ENCODE measurements around the gene ZFAND3. TPM values are rescaled to one million over a fixed set of nuclear protein-coding genes. Genes with fewer than 3 reads are reported as not detected.

Gene ZFAND3
- total and polyA plus RNA-seq, 3 donors from 2014 or later = 104 to 329 (median 109) TPM

GRCh38 chr6:38175786-38176185 is 356.3 kb downstream of the ZFAND3 start:
- TF ChIP-seq POLR2A (IDR thresholded peaks at IDR 0.05) = no peak
- no peak for TF ChIP-seq CTCF (IDR thresholded peaks at IDR 0.05)
- Histone ChIP-seq H3K9me3 (no peaks in the 10 kb centered on the region), H3K27ac (no peak overlapping the region), H3K4me1 (no peaks in the 10 kb centered on the region), H3K4me3 (no peak overlapping the region), H3K27me3 (no peaks in the 10 kb centered on the region), H3K36me3 (ENCODE audit: low read depth, missing control alignments) (no peaks in the 10 kb centered on the region)
- DNase-seq = no peak
- WGBS, 2 donors = 93 to 98% methylated on average over 10 to 11 of the region's 11 CpGs
- intact Hi-C loops (cut with DNase I; ENCODE audit: low total_unique reads) = no loop called here

- WGBS, 2 donors = 62 to 74% methylated on average over 32 of the region's 32 CpGs
- Histone ChIP-seq H3K27ac (no peak overlapping the region), H3K27me3 (no peaks in the 10 kb centered on the region), H3K4me1 (no peaks in the 10 kb centered on the region), H3K9me3 (no peaks in the 10 kb centered on the region), H3K4me3 (no peak overlapping the region), H3K36me3 (ENCODE audit: low read depth, missing control alignments) (no peaks in the 10 kb centered on the region)
- intact Hi-C loops (cut with DNase I; ENCODE audit: low total_unique reads) = no loop called here
- TF ChIP-seq POLR2A (IDR thresholded peaks at IDR 0.05) (no peak), CTCF (IDR thresholded peaks at IDR 0.05) (no peak)
- DNase-seq = peak; percentile 22
Measured at GRCh38 chr6:38176797-38177751, 357.5 kb downstream of the ZFAND3 start.

- Histone ChIP-seq H3K27me3 (no peaks in the 10 kb centered on the region), H3K27ac (no peak overlapping the region), H3K4me3 (no peak overlapping the region), H3K4me1 (no peaks in the 10 kb centered on the region), H3K9me3 (no peaks in the 10 kb centered on the region), H3K36me3 (ENCODE audit: low read depth, missing control alignments) (no peaks in the 10 kb centered on the region)
- DNase-seq = peak; percentile 8
- intact Hi-C loops (cut with DNase I; ENCODE audit: low total_unique reads) = no loop called here
- 90 to 94% methylated on average over 14 of the region's 14 CpGs for WGBS, 2 donors
- no peak for TF ChIP-seq POLR2A (IDR thresholded peaks at IDR 0.05)
Measured at GRCh38 chr6:38177882-38178583, 358.5 kb downstream of the ZFAND3 start.

GRCh38 chr6:38178584-38178886 is 359.0 kb downstream of the ZFAND3 start:
- 93 to 100% methylated on average over 2 of the region's 2 CpGs for WGBS, 2 donors
- Histone ChIP-seq H3K4me1 (no peaks in the 10 kb centered on the region), H3K4me3 (no peak overlapping the region), H3K27ac (no peak overlapping the region), H3K27me3 (no peaks in the 10 kb centered on the region), H3K36me3 (ENCODE audit: low read depth, missing control alignments) (no peaks in the 10 kb centered on the region), H3K9me3 (no peaks in the 10 kb centered on the region)
- intact Hi-C loops (cut with DNase I; ENCODE audit: low total_unique reads) = no loop called here
- DNase-seq = peak; percentile 4
- TF ChIP-seq POLR2A (IDR thresholded peaks at IDR 0.05) (no peak), CTCF (IDR thresholded peaks at IDR 0.05) (no peak)

GRCh38 chr6:38179300-38179699 is 359.8 kb downstream of the ZFAND3 start:
- peak; percentile 14 for DNase-seq
- no peak overlapping the region for H3K27ac ChIP-seq
- 92 to 98% methylated on average over 7 of the region's 7 CpGs for WGBS, 2 donors
- no peak overlapping the region for H3K4me3 ChIP-seq
- intact Hi-C loops (cut with DNase I; ENCODE audit: low total_unique reads) = no loop called here
- no peaks in the 10 kb centered on the region for H3K27me3 ChIP-seq
- H3K36me3 ChIP-seq (ENCODE audit: low read depth, missing control alignments) = no peaks in the 10 kb centered on the region
- H3K4me1 ChIP-seq = no peaks in the 10 kb centered on the region
- no peaks in the 10 kb centered on the region for H3K9me3 ChIP-seq
- TF ChIP-seq CTCF (IDR thresholded peaks at IDR 0.05) = no peak

All from testis (tissue), 3 donors.